GM19023 (cell line): ENCODE data around the gene MED4.

ENCODE experiments used
- ATAC-seq: cut with Tn5 transposase; IDR thresholded peaks from one replicate; pipeline ENCODE4 v1.9.1; 2021; ENCODE audit warnings: mild to moderate bottlenecking, moderate library complexity; ENCODE audit not compliant: unreplicated experiment

MED4 gene, protein sequence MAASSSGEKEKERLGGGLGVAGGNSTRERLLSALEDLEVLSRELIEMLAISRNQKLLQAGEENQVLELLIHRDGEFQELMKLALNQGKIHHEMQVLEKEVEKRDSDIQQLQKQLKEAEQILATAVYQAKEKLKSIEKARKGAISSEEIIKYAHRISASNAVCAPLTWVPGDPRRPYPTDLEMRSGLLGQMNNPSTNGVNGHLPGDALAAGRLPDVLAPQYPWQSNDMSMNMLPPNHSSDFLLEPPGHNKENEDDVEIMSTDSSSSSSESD

DNA sequence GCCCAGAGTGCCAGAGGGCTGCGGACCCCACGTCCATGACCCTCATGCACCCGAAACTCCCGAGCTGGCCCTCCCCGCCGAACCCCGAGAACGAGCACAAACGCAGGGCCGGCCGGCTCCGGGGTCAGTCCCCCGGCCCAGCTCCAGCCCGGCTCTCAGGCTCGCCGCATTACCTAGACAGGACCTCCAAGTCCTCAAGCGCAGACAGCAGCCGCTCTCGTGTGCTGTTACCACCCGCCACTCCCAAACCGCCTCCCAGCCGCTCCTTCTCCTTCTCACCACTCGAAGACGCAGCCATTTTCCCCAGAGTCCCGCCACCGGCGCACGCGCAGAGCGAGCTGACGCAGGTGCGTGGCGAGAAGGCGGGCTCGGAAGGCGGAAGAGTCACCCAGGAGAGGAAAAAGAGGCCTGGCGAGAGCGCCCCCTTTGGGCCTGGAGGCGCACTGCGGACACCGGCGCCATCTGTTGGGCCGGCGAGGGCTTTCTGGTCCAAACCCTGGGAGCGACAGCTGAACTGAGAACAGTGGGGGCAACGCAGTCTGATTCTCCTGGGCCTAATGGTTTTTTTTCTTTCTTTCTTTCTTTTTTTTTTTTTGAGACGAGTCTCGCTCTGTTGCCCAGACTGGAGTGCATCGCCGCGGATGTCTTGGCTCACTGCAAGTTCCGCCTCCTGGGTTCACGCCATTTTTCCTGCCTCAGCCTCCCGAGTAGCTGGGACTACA lies at the start of gene MED4:
MED4 (minus strand) TSS at position 324 of the 722 bp plus-strand sequence; CDS start at position 298, 26 bp downstream.
- peak; percentile 92 for ATAC-seq

DNA sequence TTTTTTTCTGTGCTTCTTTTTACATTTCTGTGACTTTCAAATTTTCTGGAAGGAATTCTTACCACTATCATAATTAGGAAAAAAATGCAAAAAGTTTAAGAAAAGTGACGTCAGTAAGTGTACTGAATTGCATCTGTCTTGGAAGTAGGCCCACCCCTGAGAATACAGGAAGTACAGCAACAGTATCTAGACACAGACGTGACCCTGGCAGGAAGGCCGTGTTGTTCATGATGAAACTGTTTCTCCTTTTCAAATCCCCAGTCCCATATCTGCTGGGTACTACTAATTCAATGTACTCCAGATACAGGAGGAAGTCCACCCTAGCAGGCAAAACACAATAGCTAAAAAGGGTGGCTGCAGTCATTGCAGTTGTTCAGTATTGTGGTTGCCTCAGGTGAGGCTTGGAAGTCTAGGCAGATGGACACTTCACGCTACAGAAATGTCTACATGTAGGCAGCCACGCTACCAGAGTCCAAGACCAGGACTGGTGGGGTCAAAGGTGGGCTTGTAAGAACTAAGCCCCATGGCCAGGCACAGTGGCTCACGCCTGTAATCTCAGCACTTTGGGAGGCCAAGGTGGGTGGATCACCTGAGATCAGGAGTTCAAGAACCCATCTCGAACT lies 49.6 kb upstream of the MED4 start:
- no peak for ATAC-seq

DNA sequence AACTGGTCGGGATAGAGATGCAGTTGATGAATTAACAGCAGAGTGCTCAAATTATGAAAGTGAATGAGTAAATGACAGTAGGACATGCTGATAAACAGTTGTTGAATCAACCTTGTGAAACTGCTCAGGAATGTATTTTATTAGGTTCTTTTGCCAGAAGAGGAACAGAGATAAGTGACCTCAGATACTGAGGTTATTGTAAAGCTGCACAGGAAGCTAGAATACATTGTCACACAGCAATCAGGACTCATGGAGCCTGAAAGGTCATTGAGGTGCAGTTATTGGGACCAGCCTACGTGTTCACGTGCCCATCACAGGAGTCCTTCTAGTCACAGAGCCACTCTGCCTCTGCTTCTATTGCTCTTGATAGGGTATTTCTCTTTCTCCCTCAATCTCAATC lies 47.5 kb upstream of the MED4 start:
- peak; percentile 64 for ATAC-seq

DNA sequence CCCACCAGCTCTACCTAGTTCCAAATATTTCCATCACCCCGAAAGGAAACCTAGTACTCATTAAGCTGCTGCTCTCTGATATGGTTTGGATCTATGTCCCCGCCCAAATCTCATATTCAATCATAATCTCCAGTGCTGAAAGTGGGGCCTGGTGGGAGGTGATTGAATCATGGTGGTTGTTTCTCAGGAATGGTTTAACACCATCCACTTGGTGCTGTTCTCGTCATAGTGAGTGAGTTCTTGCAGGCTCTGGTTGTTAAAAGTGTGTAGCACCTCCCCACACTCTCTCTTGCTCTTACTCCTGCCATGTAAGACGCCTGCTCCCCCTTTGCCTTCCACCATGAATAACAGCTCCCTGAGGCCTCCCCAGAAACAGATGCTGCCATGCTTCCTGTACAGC lies 43.4 kb upstream of the MED4 start:
- no peak for ATAC-seq

DNA sequence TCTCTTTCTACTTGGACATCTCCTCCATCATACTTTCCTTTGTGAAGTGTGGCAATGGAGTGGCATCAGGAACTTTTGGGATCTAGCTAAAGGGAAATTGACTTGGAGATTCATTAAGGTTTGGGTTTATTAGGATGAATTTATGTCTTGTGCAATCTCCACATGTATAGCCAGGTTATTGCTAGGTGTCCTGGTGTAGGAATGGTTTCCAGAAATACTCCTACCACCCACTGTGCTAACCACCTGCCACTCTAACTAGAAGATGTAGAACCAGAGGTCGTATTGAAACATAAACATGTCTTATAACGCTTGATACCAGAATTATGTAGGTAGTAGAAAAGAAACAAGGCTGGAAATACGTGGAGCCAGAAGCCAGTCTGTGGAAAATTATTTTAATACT lies 38.1 kb upstream of the MED4 start:
- no peak for ATAC-seq

DNA sequence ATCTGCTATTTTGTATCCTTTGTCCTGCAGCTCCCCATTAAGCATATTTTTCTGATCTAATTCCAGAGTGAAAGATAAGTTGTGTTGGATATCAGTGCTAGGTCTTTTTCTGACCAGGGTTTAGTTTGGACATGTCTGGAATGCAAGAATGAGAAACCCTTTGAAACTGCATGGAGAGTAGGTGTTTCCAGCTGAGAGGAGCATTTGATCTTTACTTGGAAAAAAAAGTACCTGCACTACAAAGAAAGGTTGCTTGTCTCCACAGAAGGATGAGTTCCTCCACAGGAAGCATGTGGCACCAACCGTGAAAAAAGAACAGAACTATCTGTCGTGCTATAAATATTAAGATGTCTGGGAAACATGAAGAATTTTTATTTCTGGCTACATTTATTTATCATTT lies 36.6 kb upstream of the MED4 start:
- no peak for ATAC-seq

DNA sequence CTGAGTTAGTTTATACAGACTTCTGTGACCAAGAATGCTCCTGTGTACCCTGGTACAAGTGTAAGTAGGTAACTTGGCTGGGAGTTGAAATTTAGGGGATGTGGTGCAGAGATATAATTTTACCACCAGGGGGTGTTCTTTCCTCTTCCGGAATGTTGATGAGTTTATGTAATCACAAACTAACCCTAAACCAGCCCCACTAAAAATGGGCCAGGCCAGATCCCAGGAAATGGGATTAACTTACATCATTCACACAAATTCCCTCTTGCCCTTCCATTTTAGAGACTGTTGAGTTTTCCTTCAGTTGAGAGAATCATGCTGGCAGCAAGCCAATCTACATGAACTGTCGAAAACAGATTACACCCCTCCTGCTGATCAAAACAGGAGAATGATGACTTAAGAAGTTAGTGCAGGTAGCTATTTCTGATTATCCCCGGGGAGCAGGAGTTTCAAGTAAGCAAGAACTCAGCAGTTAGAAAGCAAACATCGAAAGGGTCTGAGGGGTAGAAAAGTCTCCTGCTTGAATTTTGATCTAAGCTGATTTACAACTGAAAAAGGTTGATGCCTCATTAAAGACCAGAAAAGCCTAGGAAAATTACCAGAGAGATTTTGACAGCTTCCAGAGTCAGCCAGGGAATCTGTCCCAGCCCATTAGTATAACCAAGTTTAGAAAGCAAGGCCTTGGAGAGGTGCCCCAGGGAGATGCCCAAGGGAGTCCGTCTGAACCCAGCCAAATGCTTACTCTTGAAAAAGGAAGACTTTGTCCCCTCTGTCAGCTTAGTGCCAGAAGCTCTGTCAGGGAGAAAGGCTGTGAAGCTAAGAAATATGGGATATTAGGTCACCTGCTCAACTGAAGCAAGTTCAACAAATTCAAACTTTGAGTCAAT lies 32.3 kb upstream of the MED4 start:
- ATAC-seq, result no peak

DNA sequence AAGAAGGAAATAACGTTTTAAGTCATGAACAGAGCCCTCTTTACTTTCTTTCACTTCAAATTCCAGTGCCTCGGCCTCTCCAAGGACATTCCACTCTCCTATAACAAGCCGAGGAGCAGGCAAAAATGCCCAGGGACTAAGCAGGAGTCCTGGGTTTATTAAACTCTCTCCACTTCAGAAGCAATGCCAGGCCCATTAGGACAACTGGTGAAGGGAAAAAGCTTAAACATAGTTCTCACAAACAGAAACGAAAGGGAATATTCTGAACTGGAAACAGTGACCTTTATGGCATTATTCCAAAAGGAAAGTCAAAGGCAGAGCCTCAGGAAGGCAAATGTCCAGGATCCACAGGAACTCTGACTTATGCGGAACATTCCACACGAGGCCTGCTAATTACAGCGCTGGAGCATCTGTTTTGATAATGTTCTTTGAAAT lies 30.9 kb upstream of the MED4 start:
- ATAC-seq, result no peak

DNA sequence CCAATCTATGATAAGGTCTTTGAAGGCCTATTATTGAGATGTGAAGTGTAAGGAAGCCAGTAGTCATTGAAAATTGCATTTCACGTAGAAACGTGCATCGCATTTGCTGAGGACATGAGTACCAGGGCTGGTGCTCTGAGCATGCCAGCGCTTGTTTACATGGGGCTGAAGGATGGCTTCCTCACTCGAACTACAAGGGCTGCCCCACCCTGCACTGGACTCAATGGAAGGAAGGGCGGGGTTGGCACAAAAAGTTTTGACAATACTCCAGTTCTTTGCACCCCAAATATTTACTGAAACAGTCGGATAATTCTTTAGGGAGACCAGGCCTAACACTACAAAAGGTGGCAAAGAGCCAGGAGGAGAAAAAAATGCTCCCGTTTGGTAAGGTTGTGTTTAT lies 28.9 kb upstream of the MED4 start:
- no peak for ATAC-seq

DNA sequence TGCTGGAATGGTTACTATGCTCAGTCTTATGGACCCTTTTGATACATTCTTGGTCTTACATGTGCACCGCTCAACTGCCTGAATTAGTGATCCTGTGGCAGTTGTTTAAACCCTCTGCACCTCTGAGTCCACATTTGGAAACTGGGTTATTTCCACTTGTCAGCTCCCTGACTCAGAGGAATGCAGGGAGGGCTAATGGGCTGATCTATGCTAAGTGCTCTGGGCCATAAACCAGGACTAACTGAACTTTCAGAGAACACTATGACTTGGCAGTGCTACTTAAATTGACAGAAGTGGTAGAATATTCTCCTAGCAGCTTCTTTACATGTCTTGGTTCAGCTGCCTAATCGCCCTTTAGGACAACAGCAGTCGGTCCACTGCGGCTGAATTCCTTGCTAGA lies 26.8 kb upstream of the MED4 start:
- ATAC-seq, result no peak

DNA sequence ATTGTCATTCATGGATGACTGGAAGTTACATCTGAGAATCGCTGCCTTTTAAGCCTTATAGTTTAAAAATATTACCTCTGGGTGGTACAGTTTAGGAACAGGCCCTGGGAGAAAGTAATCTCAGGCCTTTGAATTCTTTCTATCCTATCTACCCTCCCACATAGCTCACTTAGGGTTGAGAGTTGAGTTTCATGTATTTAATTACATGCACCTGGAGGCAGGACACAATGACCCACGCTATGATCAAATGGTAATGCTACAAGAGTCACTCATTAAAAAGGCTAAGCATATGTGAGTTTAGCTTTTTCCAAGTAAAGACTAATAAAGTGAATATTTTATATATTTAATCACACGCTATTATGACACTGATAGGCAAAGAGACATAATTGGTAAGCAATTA lies 25.3 kb upstream of the MED4 start:
- ATAC-seq, result no peak

DNA sequence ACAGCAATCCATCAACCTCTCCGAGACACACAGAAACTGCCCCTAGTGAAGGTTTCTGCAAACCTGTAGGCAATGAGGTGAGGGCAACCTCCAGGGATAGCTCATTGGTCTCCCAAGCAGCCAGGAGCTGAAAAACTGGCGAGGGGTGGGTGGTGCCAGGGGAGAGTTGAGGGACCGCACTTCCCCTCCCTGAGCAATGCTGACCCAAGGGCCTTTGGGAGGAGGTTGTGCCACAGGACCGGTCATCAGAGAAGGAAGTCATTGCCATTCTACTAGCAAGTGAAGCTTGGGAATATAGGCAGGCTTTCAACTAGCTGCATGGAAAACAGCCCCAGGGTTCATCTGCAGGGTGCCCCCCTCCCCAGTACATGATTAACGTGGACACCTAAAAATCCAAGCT lies 23.1 kb upstream of the MED4 start:
- ATAC-seq, result no peak

DNA sequence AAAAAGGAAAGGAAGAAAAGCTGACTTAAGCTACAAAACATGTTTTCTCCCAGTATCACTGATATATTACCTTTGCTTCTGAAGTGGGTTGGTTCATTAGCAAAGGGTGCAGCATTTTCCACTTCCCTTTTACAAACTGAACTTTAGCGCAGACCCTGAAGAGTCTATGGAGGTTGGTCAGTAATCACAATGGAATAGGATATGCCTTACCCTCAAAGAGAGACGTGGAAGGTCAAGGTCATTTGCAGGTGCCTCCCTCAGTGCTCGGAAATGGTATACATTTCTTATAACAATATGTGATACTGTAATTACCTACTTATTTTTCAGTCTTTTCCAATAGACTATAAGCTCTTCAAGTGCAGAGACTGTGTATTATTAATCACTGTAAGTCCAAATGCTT lies 21.9 kb upstream of the MED4 start:
- no peak for ATAC-seq

DNA sequence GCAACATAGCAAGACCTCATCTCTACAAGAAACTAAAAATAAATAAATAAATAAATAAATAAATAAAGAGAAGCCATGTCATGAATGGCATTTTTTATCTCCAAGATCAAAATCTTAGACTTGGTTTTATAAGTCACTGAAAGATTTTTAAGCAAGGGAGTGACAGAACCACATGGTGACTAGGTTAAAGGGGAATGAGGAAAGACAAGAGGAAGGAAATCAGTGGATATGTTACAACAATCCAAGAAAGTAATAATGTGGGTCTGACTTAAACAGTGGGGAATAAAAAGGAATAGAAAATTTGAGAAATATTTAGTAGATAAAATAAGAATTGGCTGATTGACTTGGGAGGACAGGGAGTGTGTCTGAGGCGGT lies 18.8 kb upstream of the MED4 start:
- no peak for ATAC-seq

DNA sequence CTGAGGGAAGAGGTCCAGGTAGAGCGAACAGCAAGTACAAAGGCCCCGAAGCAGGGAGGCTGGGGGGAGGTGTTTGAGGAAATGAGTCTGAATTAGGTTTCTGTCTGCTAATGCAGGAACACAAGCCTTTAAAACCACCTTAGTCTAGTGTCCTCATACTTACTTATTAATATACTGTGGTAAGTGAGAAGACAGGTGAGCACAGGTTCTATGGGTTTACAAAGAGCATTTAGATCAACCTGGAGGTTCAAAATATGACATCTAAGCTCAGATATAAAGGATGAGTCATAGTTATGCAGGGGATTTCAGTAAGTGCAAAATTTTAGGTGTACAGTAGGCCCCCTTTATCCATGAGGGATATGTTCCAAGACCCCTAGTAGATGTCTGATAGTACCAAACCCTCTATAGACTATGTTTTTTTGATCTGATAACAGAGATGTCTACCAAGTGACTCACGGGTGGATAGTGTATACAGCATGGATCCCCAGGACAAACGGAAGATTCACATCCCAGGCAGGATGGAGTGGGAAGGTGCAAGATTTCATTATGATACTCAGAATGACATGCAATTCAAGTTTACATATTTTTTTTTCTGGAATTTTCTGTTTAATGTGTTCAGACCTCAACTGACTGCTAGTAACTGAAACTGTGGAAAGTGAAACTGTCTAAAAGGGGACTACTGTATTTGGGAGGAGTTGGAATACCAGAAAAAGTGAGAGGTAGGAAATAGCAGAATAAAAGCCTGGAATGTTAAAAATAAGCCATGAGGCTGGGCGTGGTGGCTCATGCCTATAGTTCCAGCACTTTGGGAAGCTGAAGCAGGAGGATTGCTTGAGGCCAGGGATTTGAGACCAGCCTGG lies 18.2 kb upstream of the MED4 start:
- ATAC-seq, result no peak

DNA sequence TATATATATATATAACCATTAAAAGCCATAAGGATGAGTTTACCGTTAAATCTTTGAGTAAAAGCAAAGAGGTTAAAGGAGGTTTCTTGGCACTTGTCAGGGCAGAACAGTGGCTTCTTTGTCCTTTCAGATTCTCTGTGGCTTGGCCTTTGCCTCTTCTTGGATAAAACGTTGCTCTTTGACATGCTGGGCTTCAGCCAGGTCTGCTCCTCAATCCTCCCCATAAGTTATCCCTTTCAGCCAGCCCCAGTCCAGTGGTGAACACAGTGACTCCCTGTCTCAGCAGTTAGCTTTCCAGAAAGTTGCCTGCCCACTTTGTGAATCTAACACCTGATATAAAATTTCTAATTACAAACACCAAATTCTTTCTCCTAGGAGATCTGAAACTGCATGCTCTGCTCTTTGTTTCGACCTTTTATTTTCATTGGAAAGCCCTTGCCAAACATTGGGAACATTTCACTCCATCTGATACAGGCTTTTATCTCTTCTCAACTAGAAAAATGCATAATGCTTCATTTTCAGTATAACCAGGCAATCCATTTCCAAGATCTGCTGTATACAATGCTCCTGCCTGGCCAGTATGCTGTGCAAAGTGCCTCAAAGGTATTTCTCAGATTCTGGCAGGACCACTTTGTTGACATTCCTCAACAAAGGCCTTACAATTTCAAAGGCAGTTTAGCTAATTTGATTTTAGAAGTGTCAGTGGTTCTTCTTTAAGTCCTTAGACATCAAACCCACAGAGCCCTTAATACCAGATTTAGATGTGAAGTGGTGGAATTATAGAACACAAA lies 16.2 kb upstream of the MED4 start:
- ATAC-seq, result no peak

DNA sequence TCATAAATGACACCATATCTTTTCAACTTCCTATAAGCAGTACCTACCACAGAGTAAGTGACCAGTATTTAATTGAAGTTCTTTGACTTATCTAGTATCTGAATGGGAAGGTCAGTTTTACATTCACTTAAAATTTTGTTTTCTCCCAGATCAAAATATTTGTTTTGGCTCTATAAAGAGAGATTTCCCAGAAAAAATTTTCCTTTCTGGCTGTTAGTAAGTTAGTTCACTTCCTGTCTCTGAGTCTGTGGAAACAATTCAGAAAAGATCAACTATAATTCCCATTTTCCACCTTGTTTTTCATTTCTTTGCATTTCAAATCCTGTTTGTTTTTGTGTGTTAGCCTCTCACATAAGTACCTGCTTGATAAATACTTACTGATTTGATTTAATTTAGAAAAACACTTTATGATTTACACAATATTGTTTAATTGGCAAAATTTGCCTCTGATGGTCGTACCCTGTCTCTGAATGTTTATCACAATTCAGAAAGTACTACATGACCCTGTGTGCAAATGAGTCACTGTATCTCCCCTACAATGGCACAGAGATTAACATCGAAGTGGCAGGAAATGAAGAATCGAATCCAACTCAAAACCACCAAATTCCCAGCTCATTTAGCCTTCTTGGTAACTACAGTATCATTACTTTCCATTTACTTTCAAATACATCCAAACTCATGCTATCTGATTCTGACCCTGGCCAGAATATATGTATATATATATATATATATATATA lies 15.4 kb upstream of the MED4 start:
- ATAC-seq, result no peak

DNA sequence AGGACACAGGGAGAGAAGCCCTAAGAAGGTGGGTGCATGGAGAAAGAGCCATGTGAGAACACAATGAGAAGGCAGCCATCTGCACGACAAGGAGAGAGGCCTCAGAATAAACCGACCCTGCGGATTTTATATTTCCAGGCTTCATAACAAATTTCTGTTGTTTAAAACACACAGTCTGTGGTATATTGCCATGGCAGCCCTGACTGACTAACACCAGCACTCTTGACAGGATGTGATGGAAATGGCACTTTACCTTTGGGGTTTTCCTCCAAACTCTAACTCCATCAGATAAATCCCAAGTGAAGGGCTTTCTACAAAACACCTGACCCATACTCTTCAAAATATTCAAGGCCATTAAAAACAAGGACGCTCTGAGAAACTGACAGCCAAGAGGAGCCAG lies 13.2 kb upstream of the MED4 start:
- ATAC-seq, result no peak

DNA sequence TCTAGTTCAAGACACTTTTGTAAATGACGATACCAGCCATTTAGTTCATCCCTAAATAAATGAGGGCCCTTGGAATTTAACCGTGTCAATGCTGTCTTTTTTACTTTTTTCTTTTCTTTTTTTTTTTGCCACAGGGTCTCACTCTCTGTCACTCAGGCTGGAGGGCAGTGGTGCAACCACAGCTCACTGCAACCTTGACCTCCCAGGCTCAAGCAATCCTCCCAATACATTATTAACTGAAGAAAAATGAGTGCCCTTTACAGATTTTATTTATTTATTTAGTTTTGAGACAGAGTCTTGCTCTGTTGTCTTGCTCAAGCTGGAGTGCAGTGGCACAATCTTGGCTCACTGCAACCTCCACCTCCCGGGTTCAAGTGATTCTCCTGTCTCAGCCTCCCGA lies 2.9 kb upstream of the MED4 start:
- no peak for ATAC-seq
